A673 (cell line): Measurements from ENCODE around the gene HPSE2. TPM values are rescaled to one million over a fixed set of nuclear protein-coding genes. Genes with fewer than 3 reads are reported as not detected.

ENCODE experiments used
- BruUV-seq: library from RNA; stranded (reverse); fragments of 400-500 nt; replicated peaks from 2 replicates; lab custom pipeline; 2021; lab: Mats Ljungman, UMichigan
- CTCF ChIA-PET: fragments of 300-600 bp; sonication (Branson Sonifier 250); formaldehyde crosslinking; loops from one replicate; lab custom pipeline; 2022; ENCODE audit warnings: antibody characterized with exemption; lab: Charles Lee
- POLR2A ChIA-PET: fragments of 300-600 bp; sonication (Branson Sonifier 250); formaldehyde crosslinking; loops from one replicate; lab custom pipeline; 2022; ENCODE audit warnings: antibody characterized with exemption; ENCODE audit not compliant: low non-redundant PET; lab: Charles Lee
- DNase-seq: peaks from one replicate; pipeline ENCODE4 v3.0.0-alpha.2; 2015; ENCODE audit warnings: low spot score
- H3K27ac ChIP-seq: fragments of 200-600 bp; sonication (generic); 2 replicates; pipeline ENCODE4 v1.5.1; 2016; ENCODE audit warnings: mixed run types, low read depth, mild to moderate bottlenecking, mixed read lengths, antibody characterized with exemption, low read length; ENCODE audit not compliant: poor library complexity, severe bottlenecking
- H3K27me3 ChIP-seq: fragments of 200-600 bp; sonication (generic); replicated peaks from 2 replicates; pipeline ENCODE4 v1.6.1; 2017; ENCODE audit warnings: mixed run types, low read depth, mild to moderate bottlenecking, mixed read lengths, antibody characterized with exemption, low read length; ENCODE audit not compliant: insufficient read depth, poor library complexity
- H3K36me3 ChIP-seq: fragments of 200-600 bp; sonication (generic); 2 replicates; pipeline ENCODE4 v1.6.1; 2016; ENCODE audit warnings: mixed run types, mild to moderate bottlenecking, mixed read lengths, antibody characterized with exemption, low read length; ENCODE audit not compliant: insufficient read depth, poor library complexity, severe bottlenecking
- H3K4me1 ChIP-seq: fragments of 200-600 bp; sonication (generic); 2 replicates; pipeline ENCODE4 v1.6.1; 2017; ENCODE audit warnings: mixed run types, mild to moderate bottlenecking, mixed read lengths, antibody characterized with exemption, low read length; ENCODE audit not compliant: insufficient read depth, poor library complexity, severe bottlenecking
- H3K4me3 ChIP-seq: fragments of 200-600 bp; sonication (generic); 2 replicates; pipeline ENCODE4 v1.5.1; 2016; ENCODE audit warnings: low read depth, mixed run types, mild to moderate bottlenecking, mixed read lengths, low read length; ENCODE audit not compliant: poor library complexity, severe bottlenecking
- H3K9me3 ChIP-seq: fragments of 200-600 bp; sonication (generic); 2 replicates; pipeline ENCODE4 v1.6.1; 2016; ENCODE audit warnings: mixed run types, low read depth, mild to moderate bottlenecking, mixed read lengths, antibody characterized with exemption, low read length; ENCODE audit not compliant: poor library complexity, severe bottlenecking
- CTCF ChIP-seq: fragments of 300-800, 200-600 bp; sonication (generic); conservative IDR thresholded peaks from 2 replicates; pipeline ENCODE4 v1.5.1; 2017; ENCODE audit warnings: low read depth, mild to moderate bottlenecking, antibody characterized with exemption, low read length, moderate library complexity, mixed read lengths
- EZH2 ChIP-seq: fragments of 200-600 bp; sonication (generic); IDR thresholded peaks from 2 replicates; pipeline ENCODE4 v1.6.1; 2017; ENCODE audit warnings: borderline replicate concordance, low read depth, mild to moderate bottlenecking, mixed read lengths, antibody characterized with exemption, low read length; ENCODE audit not compliant: poor library complexity, severe bottlenecking
- intact Hi-C: fragments of 100-400 bp; cut with micrococcal nuclease; formaldehyde crosslinking; loops from one replicate; pipeline ENCODE4 v1.10.0; 2022; ENCODE audit not compliant: unreplicated experiment
- total RNA-seq: library from RNA; stranded (reverse); gene quantifications from 2 replicates; pipeline ENCODE4 v1.2.3, GENCODE V29; 2021

HPSE2 gene
- total RNA-seq, 1 experiment from 2014 or later = not detected

DNA sequence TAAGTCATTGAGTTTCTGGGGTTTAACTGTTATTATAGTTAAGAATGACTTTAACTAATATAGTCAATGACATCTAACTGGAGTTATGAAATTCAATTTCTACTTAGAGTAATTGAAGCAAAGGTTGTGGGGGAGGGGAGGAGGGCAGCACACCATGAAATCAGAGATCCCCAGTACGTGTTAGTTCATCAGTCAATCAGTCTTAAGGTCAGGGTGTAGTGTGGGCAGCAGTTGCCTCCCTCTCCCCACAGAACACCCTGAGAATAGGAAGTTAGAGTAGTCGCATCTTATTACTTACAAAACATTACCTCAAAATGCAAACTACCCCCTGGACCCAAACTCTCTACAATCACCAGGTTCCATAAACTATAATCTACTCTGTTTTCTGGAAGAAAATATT lies 781.9 kb downstream of the HPSE2 start:
- Histone ChIP-seq H3K4me3 (no peak overlapping the region), H3K36me3 (no peaks in the 10 kb centered on the region), H3K27me3 (peaks cover 45% of the 10 kb centered on the region), H3K9me3 (no peaks in the 10 kb centered on the region), H3K4me1 (no peaks in the 10 kb centered on the region), H3K27ac (no peak overlapping the region)
- intact Hi-C loops = no loop called here
- TF ChIP-seq EZH2 (no peak), CTCF (no peak)
- no peak for DNase-seq
- POLR2A ChIA-PET = no interaction called here
- CTCF ChIA-PET = no interaction called here
- BruUV-seq = no TSS peak

- peaks cover 21% of the 10 kb centered on the region for H3K27me3 ChIP-seq
- no TSS peak for BruUV-seq
- CTCF ChIA-PET = no interaction called here
Observed at GRCh38 chr10:98450618-98451017, 785.0 kb downstream of the HPSE2 start.

DNA sequence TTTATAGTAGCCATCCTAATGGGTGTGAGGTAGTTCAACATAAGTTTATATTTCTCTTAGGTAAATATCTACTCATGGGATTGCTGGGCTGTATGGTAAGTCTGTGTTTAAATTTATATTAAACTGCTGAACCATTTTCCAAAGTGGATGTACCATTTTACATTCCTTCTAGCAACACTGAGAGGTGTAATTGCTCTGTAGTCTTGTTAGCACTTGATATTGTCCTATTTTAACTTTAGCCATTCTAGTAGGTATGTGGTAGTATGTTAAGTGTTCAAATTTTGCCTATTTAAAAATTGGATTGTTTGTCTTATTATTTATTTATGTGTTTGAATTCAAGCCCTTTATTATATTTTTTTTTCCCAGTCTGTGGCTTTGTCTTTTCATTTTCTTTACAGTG lies 786.4 kb downstream of the HPSE2 start:
- intact Hi-C loops = no loop called here

More at GRCh38 chr10:98450618-98451017, 785.0 kb downstream of the HPSE2 start:
- POLR2A ChIA-PET = no interaction called here
- H3K9me3 ChIP-seq = no peaks in the 10 kb centered on the region
- no peak for TF ChIP-seq CTCF
- TF ChIP-seq EZH2 = no peak
- no peak for DNase-seq
- no peak overlapping the region for H3K27ac ChIP-seq
- intact Hi-C loops = no loop called here
- H3K36me3 ChIP-seq = no peaks in the 10 kb centered on the region
- no peak overlapping the region for H3K4me3 ChIP-seq
- no peaks in the 10 kb centered on the region for H3K4me1 ChIP-seq

More for the DNA sequence above, 786.4 kb downstream of the HPSE2 start:
- ChIA-PET POLR2A (no interaction called here), CTCF (no interaction called here)
- H3K9me3 ChIP-seq = no peaks in the 10 kb centered on the region
- H3K36me3 ChIP-seq = peaks cover 7% of the 10 kb centered on the region
- no peak overlapping the region for H3K27ac ChIP-seq
- no TSS peak for BruUV-seq
- H3K27me3 ChIP-seq = peaks cover 21% of the 10 kb centered on the region
- H3K4me1 ChIP-seq = no peaks in the 10 kb centered on the region
- DNase-seq = no peak
- no peak overlapping the region for H3K4me3 ChIP-seq
- TF ChIP-seq CTCF (no peak), EZH2 (no peak)
